ENCODE data around the gene DPEP3. TPM values are rescaled to one million over a fixed set of nuclear protein-coding genes. Genes with fewer than 3 reads are reported as not detected.

DPEP3 gene
- polyA plus RNA-seq, 1 experiment: not detected

DNA sequence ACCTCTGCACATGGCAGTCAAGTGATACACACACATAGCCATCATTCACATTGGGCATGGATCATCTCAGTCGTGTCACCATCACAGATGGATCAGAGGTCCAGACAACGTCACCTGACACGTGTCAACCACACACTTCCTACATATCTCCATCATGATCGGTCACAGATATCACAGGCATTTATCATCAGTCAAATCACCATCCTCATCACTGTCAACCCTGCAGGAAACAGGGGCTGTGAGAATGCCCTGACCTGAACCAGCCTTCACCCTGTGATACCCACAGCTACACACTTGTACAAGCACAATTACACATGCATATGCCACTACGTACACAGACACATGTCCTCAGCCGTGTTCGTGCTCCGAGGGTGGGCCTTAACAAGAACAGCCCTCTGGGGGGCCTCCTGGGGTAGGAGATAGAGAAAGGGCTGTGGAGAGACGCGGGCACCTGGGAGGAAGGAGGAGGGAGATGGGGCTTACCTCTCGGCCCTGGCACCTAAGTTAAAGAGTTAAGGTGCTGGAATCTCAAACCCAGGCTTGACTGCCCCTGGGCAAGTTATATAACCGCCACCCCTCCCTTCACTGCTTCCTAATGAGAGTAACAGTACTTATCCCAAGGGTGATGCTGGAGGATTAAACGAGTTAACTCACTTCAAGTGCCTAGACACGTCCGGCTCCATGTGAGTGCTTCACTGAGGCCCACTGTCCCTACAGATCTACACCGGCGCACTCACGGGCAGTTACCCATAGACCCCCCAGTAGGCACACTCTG is 12.9 kb downstream of the DPEP3 start:
- no peaks in the 10 kb centered on the region; the same call in 1 of the 2 replicates for H3K9me3 ChIP-seq (ENCODE audit: control insufficient read depth, insufficient read depth, low read length)
- H3K27me3 ChIP-seq (ENCODE audit: control insufficient read depth, insufficient read depth, low read length): no peaks in the 10 kb centered on the region
- ChIA-PET CTCF (no interaction called here), POLR2A (interaction anchor here (1.8 kb wide), 1 partner anchor 8 kb away, joined by 9 read pairs; no protein-coding TSS in a partner anchor)
- no peak for DNase-seq (ENCODE audit: low read depth, low spot score)
- TF ChIP-seq, protein P1, sequence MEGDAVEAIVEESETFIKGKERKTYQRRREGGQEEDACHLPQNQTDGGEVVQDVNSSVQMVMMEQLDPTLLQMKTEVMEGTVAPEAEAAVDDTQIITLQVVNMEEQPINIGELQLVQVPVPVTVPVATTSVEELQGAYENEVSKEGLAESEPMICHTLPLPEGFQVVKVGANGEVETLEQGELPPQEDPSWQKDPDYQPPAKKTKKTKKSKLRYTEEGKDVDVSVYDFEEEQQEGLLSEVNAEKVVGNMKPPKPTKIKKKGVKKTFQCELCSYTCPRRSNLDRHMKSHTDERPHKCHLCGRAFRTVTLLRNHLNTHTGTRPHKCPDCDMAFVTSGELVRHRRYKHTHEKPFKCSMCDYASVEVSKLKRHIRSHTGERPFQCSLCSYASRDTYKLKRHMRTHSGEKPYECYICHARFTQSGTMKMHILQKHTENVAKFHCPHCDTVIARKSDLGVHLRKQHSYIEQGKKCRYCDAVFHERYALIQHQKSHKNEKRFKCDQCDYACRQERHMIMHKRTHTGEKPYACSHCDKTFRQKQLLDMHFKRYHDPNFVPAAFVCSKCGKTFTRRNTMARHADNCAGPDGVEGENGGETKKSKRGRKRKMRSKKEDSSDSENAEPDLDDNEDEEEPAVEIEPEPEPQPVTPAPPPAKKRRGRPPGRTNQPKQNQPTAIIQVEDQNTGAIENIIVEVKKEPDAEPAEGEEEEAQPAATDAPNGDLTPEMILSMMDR (IDR thresholded peaks at IDR 0.05; ENCODE audit: low read depth, low read length): no peak
- peak overlapping the region; percentile 80 for H3K27ac ChIP-seq (ENCODE audit: low read depth, low read length)
- peak overlapping the region; percentile 89 for H3K4me3 ChIP-seq (ENCODE audit: low read depth, low read length)

DNA sequence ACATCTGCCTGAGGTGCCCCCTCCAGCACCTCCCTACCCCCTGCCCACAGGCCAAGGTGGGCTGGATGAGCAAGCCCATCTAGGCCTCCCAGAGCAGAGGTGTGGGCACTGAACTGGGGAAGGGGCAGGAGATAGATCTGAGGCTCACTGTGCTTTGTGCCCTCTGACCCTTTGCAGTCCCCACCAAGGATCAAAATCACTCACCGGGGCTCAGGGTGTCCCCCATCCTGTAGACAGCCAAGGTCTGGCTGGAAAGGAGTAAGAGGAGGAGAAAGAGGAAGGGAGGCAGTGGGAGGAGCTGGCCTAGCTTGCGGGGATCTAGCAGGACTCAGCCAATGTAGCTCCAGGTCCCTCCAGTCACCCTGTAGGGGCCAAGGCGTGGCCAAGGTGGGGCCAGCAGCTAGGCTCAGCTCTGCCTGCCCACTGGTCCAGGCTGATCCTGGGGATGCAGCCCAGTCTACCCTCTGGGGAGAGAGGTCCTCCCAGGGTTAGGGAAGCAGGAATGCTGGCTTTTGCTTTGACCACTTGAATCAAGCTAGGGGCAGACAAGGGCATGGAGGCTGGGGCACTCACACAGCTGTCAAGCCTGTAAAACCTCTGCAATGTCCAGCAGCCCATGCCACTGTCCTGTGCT is 13.6 kb downstream of the DPEP3 start:
- ChIA-PET POLR2A (interaction anchor here (0.6 to 1.1 kb wide), 2 partner anchors 271 to 281 kb away, joined by 3 to 4 read pairs; no protein-coding TSS in a partner anchor), CTCF (no interaction called here)
- peak overlapping the region; percentile 47 for H3K27ac ChIP-seq (ENCODE audit: low read depth, low read length)
- no peak for DNase-seq (ENCODE audit: low read depth, low spot score)
- TF ChIP-seq, protein P1 (IDR thresholded peaks at IDR 0.05; ENCODE audit: low read depth, low read length): no peak
- H3K4me3 ChIP-seq (ENCODE audit: low read depth, low read length): peak overlapping the region; percentile 89
- H3K27me3 ChIP-seq (ENCODE audit: control insufficient read depth, insufficient read depth, low read length): no peaks in the 10 kb centered on the region
- H3K9me3 ChIP-seq (ENCODE audit: control insufficient read depth, insufficient read depth, low read length): no peaks in the 10 kb centered on the region; the same call in 1 of the 2 replicates

DNA sequence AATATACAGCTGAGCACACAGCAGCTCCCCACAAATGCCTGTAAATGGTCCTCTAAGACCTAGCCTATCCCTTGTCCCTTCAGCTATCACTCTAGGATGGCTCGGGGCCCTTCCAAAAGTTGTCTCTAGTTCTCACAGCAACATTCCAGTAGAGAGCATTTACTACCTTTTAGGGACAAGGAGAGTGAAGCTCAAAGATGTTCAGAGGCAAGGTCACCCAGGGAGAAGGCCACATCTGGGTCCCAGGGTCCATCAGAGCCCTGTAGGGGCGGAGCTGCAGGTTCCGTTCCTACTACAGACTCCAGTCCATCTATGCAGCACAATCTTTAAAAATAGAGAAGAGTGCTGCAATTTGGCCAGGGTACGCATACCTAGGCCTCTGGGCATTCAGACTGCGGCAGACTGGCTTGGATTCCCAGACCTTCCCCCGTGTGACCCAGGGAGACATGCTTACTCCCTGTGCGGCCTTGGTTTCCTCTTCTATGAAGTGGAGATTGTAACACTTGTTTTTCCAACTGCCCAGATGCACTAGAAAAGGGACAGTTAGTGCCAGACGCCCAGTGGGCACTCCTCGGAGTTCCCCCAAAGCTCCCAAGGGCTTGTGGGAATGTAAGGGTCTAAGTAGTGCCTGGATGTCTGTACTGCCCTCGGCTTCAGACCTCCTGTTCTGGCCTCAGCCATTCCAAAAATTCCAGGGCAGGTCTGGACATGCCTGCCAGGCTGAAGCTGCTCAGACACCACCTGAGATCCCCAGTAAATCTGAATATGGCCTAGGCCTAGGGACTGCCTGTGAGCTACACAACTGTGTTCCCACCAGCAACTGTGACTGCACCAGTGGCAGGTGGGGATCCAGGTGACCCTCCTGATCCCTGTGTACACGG is 14.4 kb downstream of the DPEP3 start:
- no peaks in the 10 kb centered on the region for H3K27me3 ChIP-seq (ENCODE audit: control insufficient read depth, insufficient read depth, low read length)
- no peak for DNase-seq (ENCODE audit: low read depth, low spot score)
- H3K27ac ChIP-seq (ENCODE audit: low read depth, low read length): peak overlapping the region; percentile 47
- H3K9me3 ChIP-seq (ENCODE audit: control insufficient read depth, insufficient read depth, low read length): no peaks in the 10 kb centered on the region; the same call in 1 of the 2 replicates
- TF ChIP-seq, protein P1 (IDR thresholded peaks at IDR 0.05; ENCODE audit: low read depth, low read length): no peak
- H3K4me3 ChIP-seq (ENCODE audit: low read depth, low read length): peak overlapping the region; percentile 89
- ChIA-PET CTCF (interaction anchor here (0.6 kb wide), 1 partner anchor 36 kb away, joined by 3 read pairs; no protein-coding TSS in a partner anchor), POLR2A (interaction anchor here (1.1 kb wide), 1 partner anchor 271 kb away, joined by 3 read pairs; no protein-coding TSS in a partner anchor)

DNA sequence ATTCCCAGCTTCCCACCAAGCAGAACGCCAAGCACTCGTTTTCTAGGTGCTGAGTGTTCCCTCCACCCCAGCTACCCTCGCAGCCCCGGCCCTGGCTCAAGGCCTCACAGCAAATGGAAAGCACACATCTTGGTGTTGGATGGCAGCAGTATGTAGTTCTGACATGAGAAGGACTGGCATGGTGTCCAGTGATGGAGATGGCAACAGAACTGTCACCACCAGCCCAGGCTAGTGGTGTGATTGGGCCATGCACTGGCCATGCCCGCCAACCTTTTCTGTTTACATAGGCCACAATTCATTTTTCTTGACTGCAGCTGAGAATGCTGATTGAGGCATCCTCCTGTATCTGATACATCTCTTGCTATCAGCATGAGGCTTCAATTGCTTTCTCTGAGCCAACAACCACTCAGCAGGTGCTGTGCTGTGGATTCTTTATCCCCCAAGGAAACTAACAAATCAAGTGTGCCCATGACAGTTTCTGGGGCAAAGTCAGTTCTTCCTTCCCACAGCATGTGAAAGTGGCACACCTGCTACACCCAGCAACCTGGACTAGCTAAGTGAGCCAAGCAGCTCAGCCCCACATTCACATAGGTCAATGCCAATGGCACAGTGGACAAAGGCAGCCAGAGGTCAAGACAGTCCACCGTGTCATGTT is 15.7 kb downstream of the DPEP3 start:
- POLR2A ChIA-PET: no interaction called here

More for the DNA sequence above, 15.7 kb downstream of the DPEP3 start:
- H3K4me3 ChIP-seq (ENCODE audit: low read depth, low read length): no peak overlapping the region
- no peak for DNase-seq (ENCODE audit: low read depth, low spot score)
- H3K27me3 ChIP-seq (ENCODE audit: control insufficient read depth, insufficient read depth, low read length): no peaks in the 10 kb centered on the region
- CTCF ChIA-PET: interaction anchor here (0.6 to 0.7 kb wide), 2 partner anchors 76 to 265 kb away, joined by 3 read pairs; no protein-coding TSS in a partner anchor
- no peak overlapping the region for H3K27ac ChIP-seq (ENCODE audit: low read depth, low read length)
- TF ChIP-seq, protein P1 (IDR thresholded peaks at IDR 0.05; ENCODE audit: low read depth, low read length): no peak
- no peaks in the 10 kb centered on the region; the same call in 1 of the 2 replicates for H3K9me3 ChIP-seq (ENCODE audit: control insufficient read depth, insufficient read depth, low read length)
